SU-DHL-6 (cell line): Measurements from ENCODE around the gene HHLA2.

ENCODE experiments used
- CTCF ChIP-seq: fragments of 200-600 bp; sonication (generic); IDR thresholded peaks from one replicate; pipeline ENCODE4 v1.5.1; 2017; ENCODE audit warnings: antibody characterized with exemption, mild to moderate bottlenecking, low read length, moderate library complexity; ENCODE audit not compliant: insufficient read depth, poor library complexity, severe bottlenecking
- EZH2phosphoT487 ChIP-seq: fragments of 200-600 bp; sonication (generic), shearing (Covaris generic); conservative IDR thresholded peaks from 2 replicates; pipeline ENCODE4 v1.6.1; 2018; ENCODE audit warnings: mild to moderate bottlenecking, antibody characterized with exemption, low read length, moderate library complexity, mixed read lengths

- TF ChIP-seq CTCF (no peak), EZH2phosphoT487 (no peak)
Observed at GRCh38 chr3:108338901-108339545, 42.7 kb downstream of the HHLA2 start.
